IPS-NIHi11 (cell line): ENCODE data around the gene RP9.

Experiments used
- DNase-seq: peaks from one replicate; pipeline ENCODE4 v3.0.0; 2012; ENCODE audit warnings: mixed read lengths, low spot score

The RP9 gene, protein sequence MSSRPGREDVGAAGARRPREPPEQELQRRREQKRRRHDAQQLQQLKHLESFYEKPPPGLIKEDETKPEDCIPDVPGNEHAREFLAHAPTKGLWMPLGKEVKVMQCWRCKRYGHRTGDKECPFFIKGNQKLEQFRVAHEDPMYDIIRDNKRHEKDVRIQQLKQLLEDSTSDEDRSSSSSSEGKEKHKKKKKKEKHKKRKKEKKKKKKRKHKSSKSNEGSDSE

DNA sequence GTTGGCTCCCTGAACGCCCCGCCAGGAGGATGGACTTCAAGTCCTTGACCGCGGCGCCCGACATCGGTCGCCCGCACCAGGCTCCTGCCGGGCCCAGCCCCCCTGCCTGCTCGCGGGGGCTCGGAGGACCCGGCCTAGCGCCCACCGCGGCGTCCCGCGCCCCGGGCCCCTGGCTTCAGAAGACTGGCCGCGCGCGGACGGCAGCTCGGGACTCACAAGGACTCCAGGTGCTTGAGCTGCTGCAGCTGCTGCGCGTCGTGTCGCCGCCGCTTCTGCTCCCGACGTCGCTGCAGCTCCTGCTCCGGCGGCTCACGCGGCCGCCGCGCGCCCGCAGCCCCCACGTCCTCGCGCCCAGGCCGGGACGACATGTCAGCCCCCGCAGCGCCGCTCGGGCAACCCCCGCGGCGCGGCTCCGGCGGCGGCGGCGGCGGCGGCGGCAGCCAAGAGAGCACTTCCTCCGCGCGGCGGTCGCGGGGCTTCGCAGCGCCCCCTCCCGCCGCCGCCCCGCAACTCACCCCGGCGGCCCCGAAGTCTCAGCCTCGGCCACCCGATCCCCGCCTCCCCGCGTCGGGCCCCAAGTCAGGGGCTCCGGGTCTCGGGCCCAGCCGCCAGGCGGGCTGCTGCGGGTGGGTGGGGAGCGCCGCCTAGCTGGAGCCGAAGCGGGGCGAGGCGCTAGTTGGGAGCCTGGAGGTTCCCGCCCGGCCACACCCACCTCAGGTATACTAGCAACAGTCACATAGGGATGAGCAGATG is at the start of gene RP9:
Gene RP9 (minus strand): TSS at position 400 of the 753 bp plus-strand sequence. CDS start 32 bp downstream, at position 368.
- DNase-seq = peak; percentile 94

DNA sequence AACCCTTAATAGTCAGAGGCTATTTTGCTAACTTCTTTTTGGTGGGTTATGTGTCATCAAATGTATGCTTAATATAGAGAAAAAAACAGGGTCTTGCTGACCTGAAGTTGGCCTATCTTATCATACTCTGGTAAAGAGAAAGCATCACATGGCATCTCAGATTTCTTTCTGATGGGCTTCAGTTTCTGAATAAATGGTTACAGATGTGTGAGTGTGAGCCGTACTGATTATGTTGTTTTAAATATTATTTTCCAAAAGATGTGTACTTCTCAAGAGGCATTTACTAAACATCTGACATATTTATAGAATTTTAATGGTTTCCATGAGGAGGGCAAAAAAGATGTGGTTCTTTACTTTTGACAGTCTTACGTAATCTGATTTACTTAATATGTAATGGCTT is 48.6 kb upstream of the RP9 start:
- no peak for DNase-seq

DNA sequence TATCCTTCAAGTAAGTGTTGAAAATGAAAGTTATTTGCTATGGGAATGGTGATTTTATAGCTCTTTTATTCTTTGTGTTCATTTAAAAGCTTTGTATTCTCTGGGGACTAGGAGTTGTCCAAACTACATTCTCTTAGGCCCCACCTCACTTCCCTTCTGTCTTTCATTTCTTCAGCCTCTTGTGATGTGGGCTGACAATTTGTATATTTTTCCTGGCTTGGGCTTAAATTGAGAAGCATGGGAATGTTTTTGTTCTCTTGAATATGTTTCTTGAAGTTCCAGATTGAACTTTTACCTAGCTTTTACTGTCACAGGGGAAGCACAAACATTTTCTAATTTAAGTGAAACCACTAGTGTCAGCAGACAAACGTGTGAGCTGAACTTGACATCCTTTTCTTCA is 48.1 kb upstream of the RP9 start:
- no peak for DNase-seq

DNA sequence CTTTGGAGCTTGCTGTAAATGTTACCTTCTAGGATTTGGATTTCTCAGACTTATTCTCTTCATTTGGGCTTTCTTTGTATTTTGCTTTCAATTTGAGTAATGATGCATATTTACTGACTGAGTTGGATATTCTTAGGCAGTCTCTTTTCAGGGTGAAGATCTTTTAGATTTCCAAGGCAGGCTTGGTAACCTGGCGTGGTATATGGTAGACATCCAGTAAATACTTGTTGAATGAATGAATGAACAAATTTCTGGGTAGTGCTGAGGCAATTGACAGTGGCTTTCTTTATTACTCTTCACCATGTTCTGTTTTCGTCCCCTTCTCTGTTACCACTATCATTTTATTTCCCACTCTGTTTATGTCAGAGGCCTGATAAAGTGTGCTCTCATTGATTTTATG is 47.2 kb upstream of the RP9 start:
- no peak for DNase-seq

DNA sequence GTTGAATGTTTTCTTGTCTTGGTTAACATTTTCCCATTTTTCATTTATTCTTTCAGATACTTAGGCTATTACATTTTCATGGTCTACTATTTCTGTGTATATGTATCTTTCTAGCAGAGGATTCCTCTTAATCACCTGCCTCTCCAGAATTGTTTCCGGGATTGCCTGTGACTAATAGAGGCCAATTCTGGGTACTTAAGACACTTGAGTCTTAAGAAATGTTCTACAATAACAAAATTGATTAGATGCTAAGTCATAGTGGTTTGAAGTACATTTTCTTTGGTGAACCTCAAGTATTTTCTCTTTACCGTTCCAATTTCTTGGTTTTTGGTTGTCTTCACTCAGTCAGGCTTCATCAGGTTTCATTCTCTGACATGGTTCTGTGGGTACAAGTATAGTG is 46.6 kb upstream of the RP9 start:
- no peak for DNase-seq

DNA sequence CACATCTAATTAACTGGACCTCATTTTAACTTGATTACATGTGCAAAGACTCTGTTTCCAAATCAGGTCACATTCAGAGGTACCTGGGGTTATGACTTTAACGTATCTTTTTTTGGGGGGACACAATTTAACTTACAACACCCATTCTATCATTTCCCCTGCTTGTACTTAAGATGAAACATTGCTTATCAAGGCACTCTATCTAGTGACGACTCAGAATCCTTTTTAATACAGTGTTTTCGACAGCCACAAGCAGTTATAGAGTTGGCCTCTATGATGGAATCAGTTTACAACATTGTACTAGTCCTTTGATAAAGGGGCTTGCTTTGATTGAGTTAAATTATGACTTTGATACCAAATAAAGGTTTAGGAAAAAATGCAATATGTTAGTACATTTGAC is 42.9 kb upstream of the RP9 start:
- DNase-seq = no peak

DNA sequence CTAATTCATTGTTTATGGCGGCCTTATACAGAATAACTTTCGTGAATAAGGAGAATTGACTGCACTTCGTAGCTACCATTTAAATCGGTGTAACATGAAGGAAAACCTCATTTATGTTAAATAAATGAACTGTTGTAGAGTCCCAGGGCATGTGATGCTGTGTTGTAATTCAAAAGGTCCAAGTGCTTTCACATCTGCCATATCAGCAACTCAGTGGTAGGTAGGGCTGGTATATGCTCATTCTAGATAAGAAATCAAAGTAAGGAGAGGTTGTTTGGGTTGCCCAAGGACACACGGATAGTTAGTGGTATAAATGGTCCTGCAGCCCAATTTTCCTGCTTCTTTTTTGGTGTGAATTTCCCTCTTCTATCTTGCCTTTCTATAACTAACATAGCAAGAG is 36.0 kb upstream of the RP9 start:
- DNase-seq = no peak

DNA sequence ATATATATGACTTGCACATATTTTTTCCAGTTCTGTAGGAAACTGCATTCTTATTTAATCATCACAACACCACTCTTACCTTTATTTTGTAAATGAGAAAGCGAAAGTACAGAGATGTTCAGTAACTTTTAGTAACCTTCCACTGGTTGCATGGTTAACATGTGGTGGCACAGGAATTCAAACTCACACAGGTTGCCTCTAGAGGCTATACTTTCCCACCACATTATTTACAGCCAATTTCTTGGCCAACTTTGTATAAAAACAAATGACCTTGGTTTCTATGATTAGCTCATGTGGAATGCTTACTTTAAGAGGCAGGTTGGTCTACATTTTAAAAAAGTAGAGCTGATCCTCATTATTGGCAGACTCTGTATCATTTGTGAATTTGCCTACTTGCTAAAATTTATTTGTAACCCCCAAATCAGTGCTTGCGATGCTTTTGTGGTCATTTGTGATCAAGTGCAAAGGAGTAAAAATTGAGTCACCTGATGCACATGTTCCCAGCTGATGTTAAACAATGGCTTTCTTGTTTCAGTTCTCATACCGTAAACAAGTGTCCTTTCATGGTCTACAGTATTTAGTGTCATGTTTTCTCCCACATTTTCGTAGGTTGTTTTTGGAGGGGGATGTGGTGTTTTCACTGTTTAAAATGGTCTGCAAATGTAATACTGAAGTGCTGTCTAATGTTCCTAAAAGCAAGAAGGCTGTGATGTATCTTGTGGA is 35.0 kb upstream of the RP9 start:
- no peak for DNase-seq

DNA sequence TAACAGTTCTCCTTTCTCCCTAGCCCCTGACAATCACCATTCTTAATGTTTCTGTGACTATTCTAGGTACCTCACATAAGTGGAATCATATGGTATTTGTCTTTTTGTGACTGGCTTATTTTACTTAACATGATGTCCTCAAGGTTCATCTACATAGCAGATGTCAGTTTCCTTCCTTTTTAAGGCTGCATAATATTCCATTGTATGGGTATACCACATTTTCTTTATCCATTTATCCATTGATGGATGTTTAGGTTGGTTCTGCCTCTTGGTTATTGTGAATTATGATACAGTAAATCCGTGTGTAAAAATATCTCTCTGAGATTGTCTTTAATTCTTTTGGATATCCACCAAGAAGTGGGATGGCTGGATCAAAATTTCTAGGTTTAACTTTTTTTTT is 33.4 kb upstream of the RP9 start:
- no peak for DNase-seq

DNA sequence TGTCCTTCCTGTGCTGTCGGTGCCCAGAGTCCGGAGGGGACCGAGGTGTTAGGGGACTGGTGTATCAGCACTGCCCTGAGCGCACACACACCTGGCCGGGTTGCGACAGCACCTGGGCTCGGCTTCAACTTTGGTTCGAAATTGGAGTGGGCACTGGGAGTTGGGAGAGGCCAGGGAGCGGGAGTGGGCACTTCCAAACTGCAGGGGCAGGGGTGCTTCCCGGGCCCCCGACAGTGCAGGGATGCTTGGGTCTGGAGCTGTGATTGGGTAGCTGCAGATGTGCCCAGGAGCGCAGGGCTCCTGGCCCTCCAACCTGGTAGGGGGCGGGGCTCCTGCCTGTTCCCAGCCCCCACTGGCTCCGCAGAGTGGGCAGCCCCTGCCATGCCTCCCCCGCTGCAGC is 27.9 kb upstream of the RP9 start:
- DNase-seq = no peak

DNA sequence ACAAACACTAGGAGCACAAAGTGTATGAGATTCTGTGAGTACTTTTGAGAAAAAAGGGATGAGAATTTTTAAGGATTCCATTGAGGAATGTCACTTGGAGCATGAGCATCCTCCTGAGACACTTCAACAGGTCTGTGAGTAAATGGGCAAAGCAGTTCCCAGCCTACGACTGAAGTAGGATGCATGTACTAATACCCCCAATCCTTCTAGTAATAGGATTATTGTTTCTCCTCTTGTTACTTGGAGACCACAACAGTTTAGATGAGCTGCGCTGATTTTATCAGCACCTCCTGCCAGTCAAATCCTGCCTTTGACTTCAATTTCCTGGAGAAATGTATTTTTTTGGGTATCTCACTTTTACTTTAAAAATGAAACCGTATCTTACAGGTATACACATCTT is 21.0 kb upstream of the RP9 start:
- DNase-seq = no peak

DNA sequence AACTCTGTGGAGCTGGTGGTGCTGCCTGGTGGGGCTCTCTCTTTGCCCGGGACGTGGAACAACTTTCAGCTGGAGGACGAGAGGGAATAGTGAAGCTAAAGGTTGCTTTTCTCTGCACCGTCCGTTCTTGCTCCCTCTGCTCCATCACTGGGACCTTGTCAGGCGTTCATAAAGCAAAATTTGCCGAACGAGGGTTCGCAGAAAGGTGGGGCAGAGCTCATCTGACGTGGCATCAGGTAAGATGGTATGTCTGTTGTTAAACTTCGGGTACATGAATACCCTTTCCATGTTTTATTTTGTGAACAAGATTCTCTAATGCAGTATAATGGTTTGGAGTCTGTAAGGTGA is 20.6 kb upstream of the RP9 start:
- no peak for DNase-seq

DNA sequence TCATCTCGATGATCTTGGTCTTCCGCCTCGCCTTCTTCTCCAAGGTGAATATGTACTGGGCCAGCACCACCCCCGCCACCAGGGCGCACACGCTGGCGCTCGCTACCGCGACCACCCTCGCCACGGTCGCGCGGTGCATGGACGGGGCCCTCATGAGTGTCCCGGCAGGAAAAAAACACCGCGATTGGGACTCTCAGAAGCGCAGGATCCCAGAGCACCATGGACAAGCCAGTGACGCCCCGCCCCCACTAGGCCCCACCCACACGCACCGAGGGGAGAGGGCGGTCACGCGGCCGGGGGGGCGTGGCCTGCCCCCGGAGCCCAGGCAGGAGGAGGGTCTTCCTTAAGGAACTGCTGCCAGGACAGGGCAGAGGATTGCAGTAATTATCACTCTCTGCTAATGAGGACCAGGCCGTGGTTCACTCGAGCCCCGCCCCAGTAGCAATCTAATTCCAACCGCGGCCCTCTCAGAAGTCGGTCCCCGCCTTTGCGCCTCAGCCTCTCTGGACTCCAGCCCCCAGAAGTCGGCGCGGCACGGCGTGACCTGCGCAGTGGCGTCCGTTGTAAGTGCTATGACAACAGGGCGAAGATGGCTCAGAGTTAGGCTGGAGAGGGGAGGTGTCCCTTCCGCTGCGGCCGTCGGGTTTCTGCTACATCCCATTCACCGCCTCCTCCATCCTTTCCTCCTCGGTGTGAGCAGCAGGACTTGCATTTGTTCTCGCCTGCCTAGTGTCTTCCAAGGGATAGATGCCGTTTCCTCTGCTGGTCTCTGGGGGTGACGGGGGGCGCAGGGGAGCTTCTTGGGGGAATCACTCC is 20.0 kb upstream of the RP9 start, which contains the start of gene BBS9:
Gene BBS9 (plus strand): TSS at position 575 of the 816 bp plus-strand sequence. CDS start 16,689 bp downstream, outside the sequence.
- DNase-seq = peak; percentile 95

DNA sequence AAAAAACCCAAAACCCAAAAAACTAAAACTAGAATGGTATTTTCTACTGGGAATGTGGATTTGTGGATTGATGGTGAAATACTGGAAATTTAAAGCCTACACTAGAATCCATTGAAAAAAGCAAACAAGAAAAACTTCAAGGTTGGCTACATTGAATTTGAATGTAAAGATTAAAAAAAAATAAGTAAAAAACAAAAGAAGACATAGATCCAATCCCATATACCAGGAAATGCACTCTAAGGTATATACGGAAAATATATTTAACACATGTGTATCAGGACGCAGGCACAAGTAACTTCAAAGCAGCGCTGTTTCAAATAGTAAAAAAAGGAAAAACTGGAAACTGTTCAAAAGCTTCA is 19.4 kb upstream of the RP9 start:
- DNase-seq = no peak

DNA sequence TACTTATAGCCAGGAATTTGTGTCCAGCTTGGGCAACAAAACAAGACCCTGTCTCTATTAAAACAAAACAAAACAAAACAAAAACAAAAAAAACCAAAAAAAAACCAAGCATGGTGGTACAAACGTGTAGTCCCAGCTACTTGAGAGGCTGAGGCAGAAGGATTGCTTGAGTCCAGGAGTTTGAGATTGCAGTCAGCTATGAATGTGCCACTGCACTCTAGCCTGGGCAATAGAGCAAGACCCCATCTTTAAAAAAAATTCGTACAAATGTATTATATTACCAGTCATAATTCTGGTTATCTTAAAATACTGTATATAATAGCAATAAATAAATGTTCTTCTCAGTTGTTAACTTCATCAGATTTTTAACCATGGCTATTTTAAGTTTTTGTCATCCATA is 17.9 kb upstream of the RP9 start:
- DNase-seq = no peak

DNA sequence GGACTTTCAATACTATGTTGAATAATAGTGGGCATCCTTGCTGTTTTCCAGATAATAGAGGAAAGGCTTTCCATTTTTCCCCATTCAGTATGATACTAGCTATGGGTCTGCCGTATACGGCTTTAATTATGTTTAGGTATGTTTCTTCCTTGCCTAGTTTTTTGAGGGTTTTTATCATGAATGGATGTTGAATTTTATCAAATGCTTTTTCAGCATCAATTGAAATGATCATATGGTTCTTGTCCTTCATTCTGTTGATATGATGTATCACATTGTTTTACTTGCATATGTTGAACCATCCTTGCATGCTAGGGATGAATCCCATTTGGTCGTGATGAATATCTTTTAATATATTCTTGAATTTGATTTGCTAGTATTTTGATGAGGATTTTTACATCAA is 9.2 kb upstream of the RP9 start:
- DNase-seq = no peak

DNA sequence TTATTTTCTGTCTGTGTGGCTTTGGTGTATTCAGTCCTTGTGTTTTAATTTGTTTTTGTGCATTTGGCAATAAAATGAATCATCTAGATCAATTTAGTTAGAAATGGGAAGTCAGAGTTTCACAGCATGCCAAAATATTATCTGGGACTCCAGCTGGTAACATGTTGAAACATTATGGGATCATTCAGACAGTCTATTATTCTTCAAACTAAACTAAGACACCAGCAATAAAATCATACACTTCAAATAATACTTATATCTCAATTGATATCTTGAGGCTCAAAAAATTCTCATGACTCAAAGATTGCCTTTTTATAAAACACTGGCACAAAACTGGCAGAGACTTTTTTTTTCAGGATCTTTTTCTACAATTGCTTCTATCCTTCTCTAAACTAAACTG is 5.8 kb upstream of the RP9 start:
- no peak for DNase-seq

DNA sequence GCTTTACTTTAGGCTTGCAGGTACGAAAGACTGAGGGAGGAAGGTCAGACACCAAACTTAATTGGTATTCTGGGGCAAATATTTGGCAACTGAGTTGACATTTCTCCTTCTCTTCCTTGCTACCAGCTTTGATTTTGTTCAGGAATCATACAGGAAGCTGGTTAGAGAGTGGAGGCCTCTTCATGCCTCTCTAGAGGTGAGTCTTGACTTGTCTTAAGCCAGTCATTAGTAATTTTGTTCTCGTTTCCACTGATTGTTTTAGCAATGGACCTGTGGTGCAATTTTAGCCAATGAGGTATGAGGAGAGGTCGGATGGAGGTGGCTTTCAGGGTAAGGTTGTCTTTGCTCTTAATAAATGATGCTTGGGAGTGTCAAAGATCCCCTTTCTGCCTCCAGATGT is 2.4 kb upstream of the RP9 start:
- no peak for DNase-seq

DNA sequence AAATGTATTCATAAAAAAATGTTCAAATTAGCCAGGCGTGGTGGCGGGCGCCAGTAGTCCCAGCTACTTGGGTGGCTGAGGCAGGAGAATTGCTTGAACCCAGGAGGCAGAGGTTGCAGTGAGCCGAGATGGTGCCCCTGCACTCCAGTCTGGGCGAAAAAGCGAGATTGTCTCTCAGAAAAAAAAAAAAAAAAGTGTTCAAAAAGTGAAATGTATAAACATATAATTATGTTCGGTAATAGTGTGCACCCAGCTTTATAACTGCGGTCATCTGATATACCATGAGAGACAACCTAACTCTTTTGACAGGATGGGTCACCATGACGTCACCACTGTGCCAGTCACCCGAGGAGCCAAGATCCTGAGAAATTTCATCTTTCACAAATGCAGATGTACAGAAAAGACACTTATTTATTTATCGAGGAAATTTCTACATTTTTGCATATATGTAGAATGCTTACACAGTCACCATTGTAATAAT is 594 bp upstream of the RP9 start:
- no peak for DNase-seq

DNA sequence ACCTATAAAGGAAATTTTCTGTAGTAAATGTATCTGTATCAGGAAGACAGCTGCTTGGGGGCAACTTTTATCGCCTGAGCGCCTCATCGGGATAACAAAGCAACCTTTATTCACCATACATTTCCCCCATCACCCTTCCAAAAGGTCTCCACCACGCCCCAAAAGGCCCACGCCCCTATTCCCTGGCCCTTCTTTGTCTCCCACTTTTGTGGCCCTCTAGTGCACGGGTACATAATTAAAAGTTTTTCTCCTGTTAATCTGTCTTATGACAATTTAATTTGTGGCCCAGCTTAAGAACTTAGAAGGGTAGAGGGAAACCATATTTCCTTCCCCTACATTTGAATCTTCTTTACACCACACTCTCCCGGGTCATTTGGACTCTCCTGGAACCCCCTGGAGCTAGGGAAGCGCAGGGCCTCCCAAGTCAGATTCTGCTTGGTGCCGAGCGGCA is 625 bp downstream of the RP9 start:
- no peak for DNase-seq

DNA sequence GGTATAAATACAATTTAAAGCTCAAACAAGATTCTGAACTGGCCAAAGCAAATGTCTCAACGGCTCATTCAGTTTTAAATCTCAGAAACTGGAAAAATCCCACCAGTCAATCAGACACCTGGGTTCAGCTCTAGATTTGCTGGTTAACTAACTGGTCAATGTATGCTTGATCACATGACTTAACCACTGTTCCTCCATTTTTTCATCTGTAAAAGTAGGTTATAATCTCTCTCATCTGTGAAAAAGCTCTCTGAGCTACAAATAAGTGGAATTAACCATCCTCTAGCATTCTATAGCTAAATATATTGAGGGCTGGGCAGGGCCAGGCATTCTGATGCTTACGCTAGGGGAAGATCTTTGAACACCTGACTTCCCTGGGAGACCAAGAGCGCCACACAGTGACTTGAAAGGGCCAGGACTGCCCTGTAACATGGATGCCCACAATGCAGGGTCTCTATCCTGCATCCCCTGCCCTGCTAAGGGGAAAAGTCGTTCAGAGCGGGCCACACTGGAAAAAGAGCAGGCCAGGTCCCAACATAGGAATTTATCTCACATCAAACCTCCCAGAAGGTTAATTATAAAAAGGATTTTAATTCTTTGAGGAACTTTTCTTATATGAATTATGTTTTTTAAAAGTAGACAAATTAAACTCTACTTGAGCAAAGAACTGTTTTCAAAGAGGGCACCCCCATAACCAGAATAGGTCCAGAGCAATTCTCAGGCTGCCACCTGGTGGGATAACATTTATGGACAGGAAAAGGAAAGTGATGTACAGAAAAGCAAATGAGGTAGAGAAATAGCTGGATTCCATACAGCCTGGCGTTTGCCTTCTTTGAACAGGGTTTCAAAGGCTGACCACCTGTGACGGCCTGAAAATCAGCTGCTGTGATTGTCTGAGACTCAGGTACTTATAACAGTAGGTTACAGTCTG is 1.8 kb downstream of the RP9 start:
- DNase-seq = peak; percentile 49
